Suprapubic skin (tissue), 4 donors: ENCODE results near the gene SMIM10. TPM values are rescaled to one million over a fixed set of nuclear protein-coding genes. Genes with fewer than 3 reads are reported as not detected.
A peak's percentile ranks its signal among the peaks of the same experiment; 100 is the strongest.
"Not testable (repeated sequence)": the region's sequence is repeated elsewhere in the genome, so short reads cannot be mapped to it uniquely, and the experiment has no call there.

Experiments used
- DNase-seq, 2 donors: peaks; one replicate each; pipeline ENCODE4 v3.0.0-alpha.2; 2019; ENCODE audit warnings: low spot score in 2 of 2
- H3K27ac ChIP-seq: fragments of 200-600 bp; sonication (generic); one replicate; pipeline ENCODE4 v1.5.1; 2019
- H3K27me3 ChIP-seq: fragments of 200-600 bp; sonication (generic); one replicate; pipeline ENCODE4 v1.5.1; 2019
- H3K36me3 ChIP-seq: fragments of 200-600 bp; sonication (generic); one replicate; pipeline ENCODE4 v1.5.1; 2019
- H3K4me1 ChIP-seq: fragments of 200-600 bp; sonication (generic); one replicate; pipeline ENCODE4 v1.5.1; 2019
- H3K4me3 ChIP-seq: fragments of 200-600 bp; sonication (generic); one replicate; pipeline ENCODE4 v1.5.1; 2019; ENCODE audit warnings: mild to moderate bottlenecking
- H3K9me3 ChIP-seq: fragments of 200-600 bp; sonication (generic); one replicate; pipeline ENCODE4 v1.5.1; 2019
- EP300 ChIP-seq: sonication (generic); formaldehyde crosslinking; IDR thresholded peaks from one replicate; pipeline ENCODE4 v1.6.1; 2017; ENCODE audit warnings: antibody characterized with exemption
- POLR2A ChIP-seq, 2 donors: fragments of 450-650 bp; IDR thresholded peaks; one replicate each; pipeline ENCODE4 v1.6.1; 2017; ENCODE audit warnings: antibody characterized with exemption in 2 of 2, mild to moderate bottlenecking in 2 of 2, moderate library complexity in 2 of 2
- POLR2AphosphoS5 ChIP-seq, 3 donors: sonication (generic); formaldehyde crosslinking; IDR thresholded peaks; one replicate each; pipeline ENCODE4 v1.6.1; 2017; ENCODE audit warnings: antibody characterized with exemption in 3 of 3
- WGBS: methylation state at CpG from one replicate; pipeline ENCODE4 v1.1.5; 2018; 5-methylcytosine and 5-hydroxymethylcytosine counted together
- total RNA-seq, 4 donors: library from RNA; depleted of rRNA; stranded (reverse); fragments of >200 nt; gene quantifications; one replicate each; pipeline ENCODE4 v1.1.0, GENCODE V29; 2016
- TF ChIP-seq, protein P1 (sequence below), 2 donors: fragments of 200-600 bp in 1 of 2; fragments of 450-650 bp in 1 of 2; sonication (generic) in 1 of 2; IDR thresholded peaks; one replicate each; pipeline ENCODE4 v1.5.1; 2016 to 2019; ENCODE audit warnings: antibody characterized with exemption in 2 of 2, mild to moderate bottlenecking in 1 of 2, moderate library complexity in 1 of 2

Gene SMIM10
- total RNA-seq, result 1 to 10 TPM in 3 of 4 donors, not detected in 1; 1.2 to 3.6 (median 1.4) TPM

DNA sequence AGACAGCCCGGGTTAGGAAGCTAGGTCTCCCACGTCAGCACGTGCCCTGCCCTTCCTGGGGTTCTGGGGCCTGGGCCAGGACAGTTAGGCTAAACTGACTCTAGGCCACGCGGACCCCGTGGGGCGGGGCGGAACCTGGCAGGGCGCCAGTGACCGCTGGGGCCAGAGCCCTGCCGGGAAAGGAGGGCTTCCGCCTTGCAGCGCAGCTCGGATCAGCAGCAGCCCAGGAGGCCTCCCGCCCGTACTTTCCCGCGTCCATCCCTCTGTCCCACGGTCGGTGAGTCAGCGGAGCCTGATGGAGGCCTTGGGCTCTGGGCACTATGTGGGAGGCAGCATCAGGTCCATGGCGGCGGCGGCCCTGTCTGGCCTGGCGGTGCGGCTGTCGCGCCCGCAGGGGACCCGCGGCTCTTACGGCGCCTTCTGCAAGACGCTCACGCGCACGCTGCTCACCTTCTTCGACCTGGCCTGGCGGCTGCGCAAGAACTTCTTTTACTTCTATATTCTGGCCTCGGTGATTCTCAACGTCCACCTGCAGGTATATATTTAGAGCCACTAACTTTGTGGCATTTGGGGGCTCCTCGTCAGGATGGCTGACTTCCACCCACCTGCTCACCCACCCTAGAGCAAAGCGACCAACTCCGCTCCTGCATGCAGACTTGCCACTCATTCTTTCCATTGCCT is at the start of gene SMIM10:
TSS of gene SMIM10 (plus strand) at position 191 of the 681 bp plus-strand sequence. CDS start at position 296, 105 bp downstream.
- H3K4me1 ChIP-seq, result no peaks in the 10 kb centered on the region
- WGBS, result 33% methylated on average over 44 of the region's 45 CpGs
- peak; percentile 80 for DNase-seq
- no peaks in the 10 kb centered on the region for H3K36me3 ChIP-seq
- H3K4me3 ChIP-seq, result peak within 1 kb of the TSS; percentile 41
- TF ChIP-seq EP300 (no peak), POLR2A (IDR thresholded peaks at IDR 0.05) (no peak), POLR2AphosphoS5 (IDR thresholded peaks at IDR 0.05) (no peak)
- TF ChIP-seq, protein P1, sequence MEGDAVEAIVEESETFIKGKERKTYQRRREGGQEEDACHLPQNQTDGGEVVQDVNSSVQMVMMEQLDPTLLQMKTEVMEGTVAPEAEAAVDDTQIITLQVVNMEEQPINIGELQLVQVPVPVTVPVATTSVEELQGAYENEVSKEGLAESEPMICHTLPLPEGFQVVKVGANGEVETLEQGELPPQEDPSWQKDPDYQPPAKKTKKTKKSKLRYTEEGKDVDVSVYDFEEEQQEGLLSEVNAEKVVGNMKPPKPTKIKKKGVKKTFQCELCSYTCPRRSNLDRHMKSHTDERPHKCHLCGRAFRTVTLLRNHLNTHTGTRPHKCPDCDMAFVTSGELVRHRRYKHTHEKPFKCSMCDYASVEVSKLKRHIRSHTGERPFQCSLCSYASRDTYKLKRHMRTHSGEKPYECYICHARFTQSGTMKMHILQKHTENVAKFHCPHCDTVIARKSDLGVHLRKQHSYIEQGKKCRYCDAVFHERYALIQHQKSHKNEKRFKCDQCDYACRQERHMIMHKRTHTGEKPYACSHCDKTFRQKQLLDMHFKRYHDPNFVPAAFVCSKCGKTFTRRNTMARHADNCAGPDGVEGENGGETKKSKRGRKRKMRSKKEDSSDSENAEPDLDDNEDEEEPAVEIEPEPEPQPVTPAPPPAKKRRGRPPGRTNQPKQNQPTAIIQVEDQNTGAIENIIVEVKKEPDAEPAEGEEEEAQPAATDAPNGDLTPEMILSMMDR (IDR thresholded peaks at IDR 0.05), result no peak
- H3K27me3 ChIP-seq, result no peaks in the 10 kb centered on the region
- no peaks in the 10 kb centered on the region for H3K9me3 ChIP-seq
- H3K27ac ChIP-seq, result no peak within 1 kb of the TSS

DNA sequence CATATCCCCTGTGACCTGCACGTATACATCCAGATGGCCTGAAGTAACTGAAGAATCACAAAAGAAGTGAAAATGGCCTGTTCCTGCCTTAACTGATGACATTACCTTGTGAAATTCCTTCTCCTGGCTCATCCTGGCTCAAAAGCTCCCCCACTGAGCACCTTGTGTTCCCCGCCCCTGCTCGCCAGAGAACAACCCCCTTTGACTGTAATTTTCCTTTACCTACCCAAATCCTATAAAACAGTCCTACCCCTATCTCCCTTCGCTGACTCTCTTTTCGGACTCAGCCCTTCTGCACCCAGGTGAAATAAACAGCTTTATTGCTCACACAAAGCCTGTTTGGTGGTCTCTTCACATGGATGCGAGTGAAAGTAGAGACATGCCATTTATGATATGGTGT is 44.4 kb upstream of the SMIM10 start:
- 82% methylated on average over 6 of the region's 6 CpGs for WGBS
- H3K27me3 ChIP-seq, H3K36me3 ChIP-seq, H3K9me3 ChIP-seq, H3K4me3 ChIP-seq, H3K4me1 ChIP-seq, DNase-seq, H3K27ac ChIP-seq: not testable (repeated sequence)

DNA sequence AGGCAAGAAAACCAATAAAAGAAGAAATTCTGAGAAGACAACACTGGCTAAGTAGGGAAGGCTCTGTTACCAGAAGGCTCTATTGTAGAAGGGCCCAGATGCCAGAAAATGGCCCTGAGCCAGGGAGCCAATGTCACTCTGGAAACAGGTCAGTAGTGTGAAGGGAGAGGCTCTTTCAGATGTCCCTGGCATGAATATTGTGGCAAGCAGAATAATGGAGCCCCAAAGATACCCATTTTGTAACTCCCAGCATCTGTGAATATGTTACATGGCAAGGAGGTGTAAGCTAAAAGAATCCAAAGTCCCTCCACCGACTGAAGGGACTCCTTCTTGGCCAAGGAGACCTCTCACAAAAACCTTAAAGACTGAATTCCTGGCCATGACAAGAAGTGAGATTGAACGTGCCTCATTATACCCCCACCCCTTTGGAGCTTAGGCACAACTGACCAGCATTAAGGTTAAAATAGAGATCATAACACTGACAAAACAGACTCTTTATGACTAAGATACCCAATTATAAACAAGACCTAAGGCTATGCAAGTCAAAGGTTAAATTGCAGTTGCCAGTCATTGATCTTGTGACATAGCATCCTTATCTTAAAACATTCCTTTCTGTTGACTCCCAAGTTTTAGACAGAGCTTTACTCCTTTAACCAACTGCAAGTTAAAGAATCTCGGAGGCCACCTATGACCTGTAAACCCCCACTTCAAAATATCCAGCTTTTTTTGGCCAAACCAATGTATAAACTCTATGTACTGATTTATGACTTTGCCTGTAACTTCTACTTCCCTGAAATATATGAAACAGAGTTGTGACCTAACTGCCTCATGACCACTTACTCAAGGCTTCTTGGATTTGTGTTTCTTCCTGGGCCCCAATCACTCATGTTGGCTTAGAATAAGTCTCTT is 42.2 kb upstream of the SMIM10 start:
- DNase-seq, result no peak
- Histone ChIP-seq H3K27ac (no peak overlapping the region), H3K9me3 (no peaks in the 10 kb centered on the region), H3K4me1 (no peaks in the 10 kb centered on the region), H3K4me3 (no peak overlapping the region), H3K27me3 (no peaks in the 10 kb centered on the region), H3K36me3 (no peaks in the 10 kb centered on the region)
- WGBS, result 67% methylated on average over 3 of the region's 3 CpGs
- no peak for TF ChIP-seq POLR2A (IDR thresholded peaks at IDR 0.05)
- no peak for TF ChIP-seq EP300
- TF ChIP-seq, protein P1 (IDR thresholded peaks at IDR 0.05), result no peak
- TF ChIP-seq POLR2AphosphoS5 (IDR thresholded peaks at IDR 0.05), result no peak

DNA sequence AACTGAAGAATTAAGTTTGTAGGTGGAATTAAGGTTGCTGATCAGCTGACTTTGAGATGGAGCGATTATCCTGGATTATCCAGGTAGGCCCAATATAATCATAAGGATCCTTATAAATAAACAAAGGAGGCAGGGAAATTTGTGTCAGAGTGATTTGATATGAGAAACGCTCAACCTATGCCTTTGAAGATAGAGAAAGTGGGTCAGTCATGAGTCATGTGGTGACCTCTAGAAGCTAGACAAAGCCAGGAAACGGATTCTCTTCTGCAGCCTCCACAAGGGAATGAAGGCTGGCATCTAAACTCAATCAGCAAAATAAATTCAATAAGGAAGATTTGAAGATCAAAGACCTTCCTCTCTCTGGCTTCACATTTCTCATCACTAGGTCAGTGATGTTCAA is 41.5 kb upstream of the SMIM10 start:
- Histone ChIP-seq H3K4me3 (no peak overlapping the region), H3K36me3 (no peaks in the 10 kb centered on the region), H3K27me3 (no peaks in the 10 kb centered on the region), H3K9me3 (no peaks in the 10 kb centered on the region), H3K4me1 (no peaks in the 10 kb centered on the region), H3K27ac (no peak overlapping the region)
- TF ChIP-seq POLR2A (IDR thresholded peaks at IDR 0.05) (no peak), POLR2AphosphoS5 (IDR thresholded peaks at IDR 0.05) (no peak), EP300 (no peak)
- TF ChIP-seq, protein P1 (IDR thresholded peaks at IDR 0.05), result no peak
- DNase-seq, result no peak
- WGBS, result 68% methylated on average over 3 of the region's 3 CpGs

DNA sequence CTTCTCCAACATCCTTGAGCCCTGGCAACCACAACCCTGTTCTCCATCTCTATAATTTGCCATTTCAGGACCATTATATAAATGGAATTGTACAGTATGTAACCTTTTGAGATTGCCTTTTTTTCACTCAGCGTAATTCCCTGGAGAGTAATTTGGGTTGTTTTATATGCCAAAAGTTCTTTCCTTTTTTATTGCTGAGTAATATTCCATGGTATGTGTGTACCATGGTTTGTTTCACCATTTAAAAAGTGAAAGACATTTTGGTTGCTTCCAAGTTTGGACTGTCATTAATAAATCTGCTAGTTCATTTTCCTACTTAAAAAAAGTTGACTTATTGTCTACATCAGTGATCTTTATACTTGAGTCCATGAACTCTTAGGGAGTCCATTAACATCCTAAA is 33.0 kb upstream of the SMIM10 start:
- H3K9me3 ChIP-seq, result no peaks in the 10 kb centered on the region
- WGBS, result 91% methylated on average over 1 of the region's 1 CpG

DNA sequence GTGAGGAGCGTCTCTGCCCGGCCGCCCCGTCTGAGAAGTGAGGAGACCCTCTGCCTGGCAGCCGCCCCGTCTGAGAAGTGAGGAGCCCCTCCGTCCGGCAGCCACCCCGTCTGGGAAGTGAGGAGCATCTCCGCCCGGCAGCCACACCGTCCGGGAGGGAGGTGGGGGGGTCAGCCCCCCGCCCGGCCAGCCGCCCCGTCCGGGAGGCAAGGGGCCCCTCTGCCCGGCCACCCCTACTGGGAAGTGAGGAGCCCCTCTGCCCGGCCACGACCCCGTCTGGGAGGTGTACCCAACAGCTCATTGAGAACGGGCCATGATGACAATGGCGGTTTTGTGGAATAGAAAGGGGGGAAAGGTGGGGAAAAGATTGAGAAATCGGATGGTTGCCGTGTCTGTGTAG is 30.4 kb upstream of the SMIM10 start:
- WGBS, result no CpG with 5 or more reads among the region's 26 CpGs
- not testable (repeated sequence) for H3K4me1 ChIP-seq, H3K4me3 ChIP-seq, H3K27me3 ChIP-seq, H3K36me3 ChIP-seq, DNase-seq, H3K27ac ChIP-seq, H3K9me3 ChIP-seq

More for the DNA sequence above, 33.0 kb upstream of the SMIM10 start:
- Histone ChIP-seq H3K4me1 (no peaks in the 10 kb centered on the region), H3K36me3 (no peaks in the 10 kb centered on the region), H3K27ac (no peak overlapping the region), H3K4me3 (no peak overlapping the region), H3K27me3 (no peaks in the 10 kb centered on the region)
- no peak for TF ChIP-seq POLR2A (IDR thresholded peaks at IDR 0.05)
- DNase-seq, result no peak
